GM12873 (cell line): ENCODE measurements around the gene TMPRSS3.

Source experiments
- CTCF ChIP-seq: IDR thresholded peaks from 2 replicates; pipeline ENCODE4 v1.5.1; 2012; ENCODE audit warnings: low read depth, mild to moderate bottlenecking, moderate library complexity, low read length, control low read depth; ENCODE audit not compliant: insufficient read depth; ENCODE audit errors: missing control alignments

Gene TMPRSS3

GRCh38 chr21:42433946-42434551, 38.2 kb upstream of the TMPRSS3 start:
- no peak for TF ChIP-seq CTCF

GRCh38 chr21:42432695-42433094, 36.8 kb upstream of the TMPRSS3 start:
- no peak for TF ChIP-seq CTCF

DNA sequence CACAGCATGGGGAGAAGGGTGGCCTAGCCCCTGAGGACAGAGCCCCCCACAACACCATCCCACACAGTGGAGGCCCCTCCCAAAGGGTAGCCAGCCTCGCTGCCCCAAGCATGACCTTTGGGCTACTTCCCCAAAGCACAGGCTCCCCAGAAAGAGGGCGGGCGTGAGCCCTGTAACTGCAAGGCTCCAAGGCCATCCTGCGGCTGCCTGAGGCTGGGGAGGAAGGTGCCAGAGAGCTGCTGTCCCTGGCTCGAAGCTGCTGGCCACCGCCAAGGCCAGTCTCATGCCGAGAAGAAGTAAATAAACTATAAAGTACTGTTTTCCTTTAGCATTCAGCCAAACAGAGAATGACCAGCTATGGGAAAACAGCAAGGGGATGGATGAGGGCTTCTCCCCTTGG, 35.3 kb upstream of the TMPRSS3 start:
- TF ChIP-seq CTCF: no peak

GRCh38 chr21:42430521-42430920, 34.7 kb upstream of the TMPRSS3 start:
- no peak for TF ChIP-seq CTCF

GRCh38 chr21:42429856-42430255, 34.0 kb upstream of the TMPRSS3 start:
- TF ChIP-seq CTCF: no peak

- no peak for TF ChIP-seq CTCF
These were observed 33.2 kb upstream of the TMPRSS3 start for GRCh38 chr21:42429021-42429420.

- TF ChIP-seq CTCF: no peak
These were observed 32.1 kb upstream of the TMPRSS3 start for GRCh38 chr21:42427809-42428419.
